Ureter (tissue), 1 donor: ENCODE results near the gene PHTF2. TPM values are rescaled to one million over a fixed set of nuclear protein-coding genes. Genes with fewer than 3 reads are reported as not detected.

ENCODE experiments used
- DNase-seq: peaks from one replicate; pipeline ENCODE4 v3.0.0-alpha.2; 2020; ENCODE audit warnings: low spot score
- total RNA-seq: library from RNA; stranded (reverse); gene quantifications from one replicate; pipeline ENCODE4 v1.2.4, GENCODE V29; 2023
- donor health status: DM: yes; HTN: yes; CAD: no.

The PHTF2 gene
- total RNA-seq, 1 donor from 2014 or later, result 22.0 TPM

DNA sequence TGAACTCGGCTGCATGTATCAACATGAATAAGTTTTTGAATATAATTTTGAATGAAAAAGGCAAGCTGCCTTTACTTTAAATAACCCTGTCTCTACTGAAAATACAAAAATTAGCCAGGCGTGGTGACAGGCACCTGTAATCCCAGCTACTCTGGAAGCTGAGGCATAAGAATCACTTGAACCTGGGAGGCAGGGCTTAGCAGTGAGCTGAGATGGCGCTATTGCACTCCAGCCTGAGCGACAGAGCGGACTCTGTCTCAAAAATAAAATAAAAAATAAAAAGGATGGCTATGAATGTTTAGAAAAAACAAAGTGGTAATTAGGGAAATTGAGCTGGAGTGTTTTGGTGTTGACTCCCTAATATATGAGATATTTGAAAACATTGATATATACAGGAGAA is 133.3 kb downstream of the PHTF2 start:
- no peak for DNase-seq

DNA sequence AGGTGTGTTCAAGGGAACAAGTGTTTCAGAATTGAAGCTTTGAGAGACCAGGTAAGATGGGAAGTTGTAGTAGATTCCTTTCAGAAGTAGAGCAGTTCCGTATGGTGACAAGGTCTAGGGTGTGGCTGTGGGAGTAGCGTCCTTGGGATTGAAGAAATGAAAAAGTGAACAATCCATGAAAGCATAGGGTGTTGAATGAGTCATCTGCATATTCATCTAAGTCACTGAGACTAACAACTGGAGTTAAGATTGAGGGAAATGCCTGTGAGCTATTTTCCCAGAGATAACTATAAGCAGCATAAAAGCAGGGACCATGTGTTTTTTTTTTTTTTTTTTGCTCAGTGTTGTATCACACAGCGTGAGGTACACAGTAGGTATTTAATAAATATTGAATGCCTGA is 134.8 kb downstream of the PHTF2 start:
- no peak for DNase-seq

- DNase-seq, result no peak
Measured at GRCh38 chr7:77935652-77936348, 137.2 kb downstream of the PHTF2 start.

DNA sequence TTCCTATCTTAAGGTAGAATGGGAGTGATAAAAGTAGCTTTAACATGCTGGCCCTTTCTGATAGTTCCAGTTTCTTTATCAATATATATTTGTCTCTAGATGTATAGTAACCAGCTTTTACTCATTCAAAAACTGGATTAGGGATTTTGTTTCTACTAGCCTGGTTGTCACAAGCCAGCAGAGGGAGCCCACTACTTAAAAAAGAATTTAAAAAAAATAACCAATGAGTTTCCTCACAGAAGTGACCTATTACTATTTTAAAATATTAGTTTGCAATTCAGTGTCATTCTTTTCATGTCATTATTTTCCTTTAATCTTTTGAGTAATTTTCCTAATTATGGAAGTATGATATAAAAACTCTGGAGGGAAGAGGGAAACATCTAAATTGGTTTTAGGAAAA is 142.1 kb downstream of the PHTF2 start:
- no peak for DNase-seq

GRCh38 chr7:77942431-77942830 is 143.9 kb downstream of the PHTF2 start:
- no peak for DNase-seq

GRCh38 chr7:77944183-77945182 is 145.9 kb downstream of the PHTF2 start:
- no peak for DNase-seq

GRCh38 chr7:77950548-77950947 is 152.0 kb downstream of the PHTF2 start:
- no peak for DNase-seq

DNA sequence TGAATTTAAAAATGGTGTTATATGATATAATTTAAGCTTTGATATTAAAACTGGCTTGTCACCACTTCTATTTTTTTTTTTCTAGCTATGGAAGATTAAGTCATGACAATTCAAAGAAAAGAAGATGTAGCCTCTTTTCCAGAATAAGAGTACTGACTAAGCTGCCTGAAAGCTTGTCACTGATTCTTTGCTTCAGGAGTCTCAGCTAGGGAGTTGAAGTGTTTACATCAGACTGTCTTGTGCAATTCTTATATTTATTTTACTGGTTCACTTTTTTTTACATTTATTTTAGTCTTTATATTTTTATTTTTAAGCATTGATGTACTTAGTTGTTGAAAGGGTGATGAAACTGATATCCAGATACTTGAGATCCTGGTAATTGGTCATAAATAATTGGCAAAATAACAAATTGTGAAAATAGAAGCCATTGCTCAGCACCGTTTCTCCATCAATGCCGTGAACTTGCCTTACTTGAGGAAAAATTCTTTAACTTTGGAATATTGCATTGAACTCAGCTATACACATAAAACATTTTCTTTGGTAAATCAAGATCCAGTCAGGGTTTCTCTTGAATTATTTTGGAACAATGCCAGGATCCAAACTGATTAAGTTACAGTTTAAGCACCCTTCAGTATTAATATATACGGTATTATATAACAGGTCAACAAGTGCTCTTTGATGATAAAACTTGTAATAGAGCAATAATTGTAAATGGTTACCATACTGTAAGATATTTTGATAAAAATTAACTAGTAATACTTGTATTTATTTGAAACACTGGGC is 156.4 kb downstream of the PHTF2 start:
- no peak for DNase-seq

GRCh38 chr7:77958436-77958835 is 159.9 kb downstream of the PHTF2 start:
- no peak for DNase-seq

- DNase-seq, result no peak
Measured at GRCh38 chr7:77959080-77959479, 160.5 kb downstream of the PHTF2 start.

DNA sequence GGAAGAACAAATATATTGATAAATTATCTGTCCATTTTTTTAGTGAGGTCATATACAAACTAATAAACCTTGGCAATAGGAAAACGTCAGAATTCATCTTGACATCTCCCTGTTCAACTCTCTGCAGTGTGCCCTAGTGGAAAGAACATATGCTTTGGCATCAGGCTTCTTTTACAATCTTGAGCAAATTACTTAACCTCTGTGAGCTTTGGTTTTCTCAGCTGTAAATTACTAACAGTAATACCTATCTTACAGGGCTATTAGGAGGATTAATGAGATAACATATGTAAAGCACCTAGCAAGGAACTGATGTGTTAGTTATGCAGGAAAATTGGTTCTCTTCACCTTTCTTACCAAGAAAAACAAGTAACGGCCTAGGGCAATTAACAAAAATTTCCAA is 161.8 kb downstream of the PHTF2 start:
- no peak for DNase-seq

DNA sequence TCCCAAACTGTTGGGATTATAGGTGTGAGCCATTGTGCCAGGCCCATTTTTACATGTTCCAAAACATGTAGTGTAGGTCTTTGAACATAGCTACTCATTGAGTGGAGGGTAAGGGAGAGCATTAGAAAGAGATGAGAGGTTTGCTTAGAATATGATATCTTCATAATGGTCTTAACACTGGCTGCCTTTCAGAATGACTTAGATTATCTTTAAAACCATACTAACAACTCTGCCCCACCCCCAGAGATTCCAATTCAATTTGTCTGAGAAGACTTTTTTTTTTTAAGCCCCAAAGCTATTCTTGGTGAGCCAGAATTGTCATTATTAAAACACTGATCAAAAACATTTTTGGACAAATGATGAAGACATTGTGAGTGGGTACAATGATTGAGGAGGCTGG is 168.9 kb downstream of the PHTF2 start:
- DNase-seq, result no peak

DNA sequence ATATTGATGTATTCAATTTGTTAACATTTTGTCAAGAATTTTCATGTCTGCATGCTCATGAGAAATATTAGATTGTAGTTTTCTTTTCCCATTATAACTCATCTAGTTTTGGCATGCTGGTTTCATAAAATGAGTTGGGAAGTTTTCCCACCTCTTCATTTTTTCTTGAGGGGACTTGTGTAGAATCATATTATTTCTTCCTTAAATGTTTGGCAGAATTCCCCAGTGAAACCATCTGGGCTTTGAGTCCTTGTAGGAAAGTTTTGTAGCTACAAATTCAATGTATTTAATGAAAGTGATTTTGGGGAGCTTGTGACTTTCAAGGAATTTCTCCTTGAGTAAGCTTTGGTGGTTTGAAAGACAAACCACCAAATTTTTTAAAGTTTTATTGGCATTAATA is 173.2 kb downstream of the PHTF2 start:
- no peak for DNase-seq

- no peak for DNase-seq
Measured at GRCh38 chr7:77975672-77976480, 177.3 kb downstream of the PHTF2 start.

DNA sequence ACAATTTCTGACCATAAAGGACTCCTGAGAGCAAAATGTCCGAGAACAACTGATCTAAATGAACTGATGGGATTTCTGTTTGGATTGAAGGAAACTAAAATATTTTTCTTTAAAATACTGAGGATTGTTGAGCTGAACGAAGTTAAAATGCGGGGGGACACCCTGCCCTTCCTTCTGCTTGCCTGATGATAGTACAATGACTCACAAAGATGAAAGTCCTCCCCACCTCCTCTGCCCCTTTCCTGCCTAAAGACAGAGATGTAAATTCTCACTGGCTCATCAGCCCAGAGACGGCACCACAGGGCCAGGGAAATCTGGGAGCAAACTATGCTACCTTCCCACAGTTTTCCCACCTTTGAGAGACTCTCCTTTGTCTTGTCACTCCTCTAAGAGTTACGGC is 180.6 kb downstream of the PHTF2 start:
- DNase-seq, result no peak

- DNase-seq, result no peak
Measured at GRCh38 chr7:77980087-77980713, 181.6 kb downstream of the PHTF2 start.

GRCh38 chr7:77982926-77983550 is 184.5 kb downstream of the PHTF2 start:
- no peak for DNase-seq

- no peak for DNase-seq
Measured at GRCh38 chr7:77983973-77984372, 185.4 kb downstream of the PHTF2 start.

DNA sequence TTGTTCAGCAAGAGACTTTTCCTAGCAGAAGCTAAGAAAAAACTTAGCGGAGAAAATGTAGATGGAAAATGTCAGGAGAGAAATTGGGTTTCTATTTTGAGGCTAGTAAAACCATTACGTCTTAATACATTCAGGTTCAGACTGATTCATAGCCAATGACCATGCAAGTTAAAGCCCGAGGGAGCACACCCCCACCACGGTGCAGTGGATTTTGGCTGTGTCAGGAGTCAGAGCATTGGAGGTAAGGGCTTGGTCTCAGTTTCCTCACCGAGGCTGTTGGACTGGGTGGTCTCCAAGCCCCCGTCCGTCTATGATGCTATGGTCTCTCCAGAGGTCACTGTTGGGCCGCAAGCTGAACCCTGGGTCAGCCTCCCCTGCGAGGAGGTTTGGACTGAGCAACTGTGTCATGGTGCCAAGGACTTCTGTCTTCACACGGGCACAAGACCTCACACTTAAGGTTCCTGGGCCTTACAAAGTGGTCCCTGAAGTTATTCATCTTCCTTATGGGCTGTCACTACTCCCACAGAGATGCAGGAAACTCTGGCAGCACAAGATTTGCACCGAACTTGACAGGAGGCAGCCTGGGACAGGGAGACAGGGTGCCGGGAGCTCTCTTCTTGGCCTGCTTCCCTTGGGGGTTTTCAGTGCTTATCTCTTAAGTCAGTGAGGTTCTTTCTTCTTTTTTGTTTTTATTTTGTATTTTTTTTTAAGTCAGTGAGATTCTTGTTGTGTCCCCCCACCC is 186.8 kb downstream of the PHTF2 start:
- DNase-seq, result no peak

GRCh38 chr7:77985974-77986339 is 187.4 kb downstream of the PHTF2 start:
- DNase-seq, result no peak
